Measurements from ENCODE around the gene SZT2.

The SZT2 gene

DNA sequence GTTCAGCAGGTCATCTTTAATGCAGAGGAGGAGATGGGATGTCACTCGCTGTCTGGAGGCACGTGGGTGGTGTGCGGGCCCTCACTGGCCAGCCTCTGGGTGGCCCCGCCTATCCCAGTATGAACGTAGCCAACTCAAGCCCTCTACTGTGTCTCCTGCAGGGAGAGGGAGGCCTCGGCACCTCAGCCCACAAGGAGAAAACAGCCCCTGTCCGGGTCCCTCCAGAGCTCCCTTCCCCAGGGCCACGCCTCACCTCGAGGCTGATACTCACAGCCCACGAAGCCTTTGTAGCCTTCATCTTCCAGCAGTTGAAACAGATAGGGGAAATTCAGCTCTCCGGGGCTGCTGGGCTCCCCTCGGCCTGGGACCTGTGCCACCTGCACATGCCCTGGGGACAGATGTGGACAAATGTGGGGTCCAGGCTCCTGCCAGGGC, 61.5 kb downstream of the SZT2 start:
- Histone ChIP-seq H3K36me3 (ENCODE audit: low read depth) (peaks cover 59% of the 10 kb centered on the region), H3K27me3 (ENCODE audit: insufficient read depth, poor library complexity, severe bottlenecking) (no peaks in the 10 kb centered on the region), H3K4me3 (ENCODE audit: severe bottlenecking) (no peak overlapping the region), H3K9me3 (ENCODE audit: severe bottlenecking) (no peaks in the 10 kb centered on the region), H3K27ac (ENCODE audit: poor library complexity, severe bottlenecking) (peak overlapping the region; percentile 98), H3K4me1 (ENCODE audit: insufficient read depth, poor library complexity, severe bottlenecking) (peaks cover 16% of the 10 kb centered on the region)
- ATAC-seq (ENCODE audit: low read depth) (no peak), DNase-seq (ENCODE audit: low spot score) (no peak)
- TF ChIP-seq, protein P1, sequence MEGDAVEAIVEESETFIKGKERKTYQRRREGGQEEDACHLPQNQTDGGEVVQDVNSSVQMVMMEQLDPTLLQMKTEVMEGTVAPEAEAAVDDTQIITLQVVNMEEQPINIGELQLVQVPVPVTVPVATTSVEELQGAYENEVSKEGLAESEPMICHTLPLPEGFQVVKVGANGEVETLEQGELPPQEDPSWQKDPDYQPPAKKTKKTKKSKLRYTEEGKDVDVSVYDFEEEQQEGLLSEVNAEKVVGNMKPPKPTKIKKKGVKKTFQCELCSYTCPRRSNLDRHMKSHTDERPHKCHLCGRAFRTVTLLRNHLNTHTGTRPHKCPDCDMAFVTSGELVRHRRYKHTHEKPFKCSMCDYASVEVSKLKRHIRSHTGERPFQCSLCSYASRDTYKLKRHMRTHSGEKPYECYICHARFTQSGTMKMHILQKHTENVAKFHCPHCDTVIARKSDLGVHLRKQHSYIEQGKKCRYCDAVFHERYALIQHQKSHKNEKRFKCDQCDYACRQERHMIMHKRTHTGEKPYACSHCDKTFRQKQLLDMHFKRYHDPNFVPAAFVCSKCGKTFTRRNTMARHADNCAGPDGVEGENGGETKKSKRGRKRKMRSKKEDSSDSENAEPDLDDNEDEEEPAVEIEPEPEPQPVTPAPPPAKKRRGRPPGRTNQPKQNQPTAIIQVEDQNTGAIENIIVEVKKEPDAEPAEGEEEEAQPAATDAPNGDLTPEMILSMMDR (IDR thresholded peaks at IDR 0.05; ENCODE audit: poor library complexity, severe bottlenecking): no peak

DNA sequence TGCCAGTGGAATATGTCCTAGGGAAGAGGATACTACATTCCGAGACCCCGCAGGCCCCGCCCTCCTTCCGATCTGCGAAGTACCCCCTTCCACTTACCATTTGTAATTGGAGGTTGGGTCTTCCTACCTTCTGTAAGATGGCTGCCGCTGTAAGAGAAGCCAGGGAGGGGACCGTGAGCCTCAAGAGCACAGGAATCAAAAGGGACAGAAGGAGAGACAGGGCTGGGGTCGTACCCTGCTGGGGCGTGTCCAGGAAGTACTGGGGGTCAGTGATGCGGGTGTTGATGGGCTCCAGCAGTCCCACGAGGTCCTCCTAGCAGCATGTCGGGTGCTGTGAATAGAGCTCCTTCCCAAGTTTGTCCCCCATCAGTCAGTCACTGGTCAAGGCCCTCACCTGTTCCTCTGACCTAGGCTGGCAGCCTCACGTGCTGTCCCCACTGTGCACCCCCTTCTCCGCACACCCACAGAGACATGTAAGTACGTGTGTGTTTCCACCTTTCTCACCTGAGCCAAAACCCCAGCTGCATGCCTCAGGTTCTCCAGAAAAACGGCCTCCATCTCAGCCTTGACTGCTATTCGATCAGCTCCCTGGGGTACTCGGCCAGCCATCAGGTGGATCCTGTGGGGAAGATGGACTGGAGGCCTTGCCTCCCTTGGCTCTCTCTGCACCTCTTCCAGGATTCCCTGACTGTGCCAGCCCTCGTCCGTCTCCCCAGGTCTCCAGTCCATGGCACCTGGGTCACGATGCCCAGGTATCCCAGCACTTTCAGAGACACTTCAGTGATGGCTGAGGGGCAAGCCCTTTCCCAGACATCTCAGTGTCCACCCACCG, 62.2 kb downstream of the SZT2 start:
- no peaks in the 10 kb centered on the region for H3K9me3 ChIP-seq (ENCODE audit: severe bottlenecking)
- H3K36me3 ChIP-seq (ENCODE audit: low read depth): peaks cover 52% of the 10 kb centered on the region
- TF ChIP-seq, protein P1 (IDR thresholded peaks at IDR 0.05; ENCODE audit: poor library complexity, severe bottlenecking): no peak
- no peak overlapping the region for H3K4me3 ChIP-seq (ENCODE audit: severe bottlenecking)
- no peaks in the 10 kb centered on the region for H3K27me3 ChIP-seq (ENCODE audit: insufficient read depth, poor library complexity, severe bottlenecking)
- DNase-seq (ENCODE audit: low spot score) (no peak), ATAC-seq (ENCODE audit: low read depth) (no peak)
- H3K27ac ChIP-seq (ENCODE audit: poor library complexity, severe bottlenecking): peak overlapping the region; percentile 98
- peaks cover 16% of the 10 kb centered on the region for H3K4me1 ChIP-seq (ENCODE audit: insufficient read depth, poor library complexity, severe bottlenecking)

DNA sequence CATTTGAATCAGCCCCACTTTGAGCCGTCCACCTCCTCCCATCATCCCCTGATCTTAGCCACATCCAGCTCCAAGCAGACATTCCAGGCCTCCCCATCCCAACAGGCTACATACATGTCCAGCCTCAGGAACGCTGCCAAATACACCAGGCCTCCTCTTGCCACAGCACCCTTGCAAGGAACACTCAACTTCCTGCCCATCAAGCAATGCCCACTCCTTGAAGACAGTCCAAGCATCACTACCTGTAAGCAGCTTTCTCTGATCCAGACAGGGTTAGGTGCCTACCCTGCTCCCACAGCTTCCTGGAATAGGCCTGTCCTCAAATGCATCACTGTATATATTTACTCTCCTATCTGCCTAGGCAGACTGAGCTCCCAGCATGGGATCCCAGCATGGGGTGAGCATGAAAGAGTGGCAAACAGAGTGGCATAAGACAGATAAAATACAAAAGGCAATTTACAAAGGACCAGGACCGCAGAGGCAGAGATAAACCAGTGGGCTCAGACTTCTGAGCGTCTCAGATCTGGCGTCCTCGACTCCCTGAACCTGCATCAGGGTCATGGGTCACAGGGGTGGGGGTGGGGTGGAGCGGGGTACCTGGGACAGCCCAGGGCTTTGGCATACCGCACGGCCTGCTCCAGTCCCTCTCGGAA, 63.2 kb downstream of the SZT2 start:
- no peak for DNase-seq (ENCODE audit: low spot score)
- peaks cover 16% of the 10 kb centered on the region for H3K4me1 ChIP-seq (ENCODE audit: insufficient read depth, poor library complexity, severe bottlenecking)
- H3K4me3 ChIP-seq (ENCODE audit: severe bottlenecking): peak overlapping the region; percentile 44
- peak; percentile 38 for ATAC-seq (ENCODE audit: low read depth)
- peaks cover 43% of the 10 kb centered on the region for H3K36me3 ChIP-seq (ENCODE audit: low read depth)
- TF ChIP-seq, protein P1 (IDR thresholded peaks at IDR 0.05; ENCODE audit: poor library complexity, severe bottlenecking): no peak
- H3K9me3 ChIP-seq (ENCODE audit: severe bottlenecking): no peaks in the 10 kb centered on the region
- peak overlapping the region; percentile 98 for H3K27ac ChIP-seq (ENCODE audit: poor library complexity, severe bottlenecking)
- no peaks in the 10 kb centered on the region for H3K27me3 ChIP-seq (ENCODE audit: insufficient read depth, poor library complexity, severe bottlenecking)

- Histone ChIP-seq H3K4me1 (ENCODE audit: insufficient read depth, poor library complexity, severe bottlenecking) (peaks cover 16% of the 10 kb centered on the region), H3K27me3 (ENCODE audit: insufficient read depth, poor library complexity, severe bottlenecking) (no peaks in the 10 kb centered on the region), H3K4me3 (ENCODE audit: severe bottlenecking) (peak within 1 kb of the TSS; percentile 44), H3K27ac (ENCODE audit: poor library complexity, severe bottlenecking) (peak within 1 kb of the TSS; percentile 98), H3K9me3 (ENCODE audit: severe bottlenecking) (no peaks in the 10 kb centered on the region), H3K36me3 (ENCODE audit: low read depth) (peaks cover 36% of the 10 kb centered on the region)
- peak; percentile 59 for ATAC-seq (ENCODE audit: low read depth)
- DNase-seq (ENCODE audit: low spot score): no peak
- TF ChIP-seq, protein P1 (IDR thresholded peaks at IDR 0.05; ENCODE audit: poor library complexity, severe bottlenecking): no peak
These were observed 64.0 kb downstream of the SZT2 start, which contains the start of gene HYI for GRCh38 chr1:43453442-43454269. HYI (minus strand) TSS chr1:43453931; CDS start chr1:43453793, 138 bp downstream.
